HepG2 (cell line): ENCODE data around the gene SLC35F1.

ENCODE experiments used
- ARID3A ChIP-seq: IDR thresholded peaks from 2 replicates; pipeline ENCODE4 v1.6.1; 2012; ENCODE audit warnings: low read depth, low read length, improper control_type of control experiment
- EZH2 ChIP-seq: conservative IDR thresholded peaks from 2 replicates; pipeline ENCODE4 v1.6.1; 2012; ENCODE audit warnings: mild to moderate bottlenecking, low read depth, low read length, moderate library complexity
- GABPB1 ChIP-seq: IDR thresholded peaks from 2 replicates; pipeline ENCODE4 v1.6.1; 2016; ENCODE audit warnings: mild to moderate bottlenecking, missing genetic modification reagents, moderate library complexity, missing compliant biosample characterization
- NFE2L1 ChIP-seq: sonication (generic); formaldehyde crosslinking; IDR thresholded peaks from 2 replicates; pipeline ENCODE4 v1.4.0; 2020; ENCODE audit warnings: missing genetic modification reagents, mild to moderate bottlenecking, borderline replicate concordance
- SKI ChIP-seq: fragments of 450-650 bp; IDR thresholded peaks from one replicate; pipeline ENCODE4 v1.6.1; 2018; ENCODE audit warnings: mild to moderate bottlenecking; ENCODE audit not compliant: partially characterized antibody
- YY1 ChIP-seq: IDR thresholded peaks from 2 replicates; pipeline ENCODE4 v1.6.1; 2011; ENCODE audit warnings: low read length, low read depth, moderate library complexity, mild to moderate bottlenecking; ENCODE audit not compliant: insufficient read depth, insufficient replicate concordance
- ZNF501 ChIP-seq: sonication (generic); formaldehyde crosslinking; IDR thresholded peaks from 2 replicates; pipeline ENCODE4 v1.5.1; 2020; ENCODE audit warnings: mild to moderate bottlenecking, moderate library complexity, missing genetic modification reagents
- TF ChIP-seq, protein P1 (sequence below): fragments of 450-650 bp; IDR thresholded peaks from 2 replicates; pipeline ENCODE4 v1.6.1; 2017; ENCODE audit warnings: mild to moderate bottlenecking
- TF ChIP-seq, protein P2 (sequence below): sonication (generic); formaldehyde crosslinking; IDR thresholded peaks from 2 replicates; pipeline ENCODE4 v1.5.0; 2020; ENCODE audit warnings: mild to moderate bottlenecking, missing genetic modification reagents, moderate library complexity

- no peak for TF ChIP-seq ARID3A
- TF ChIP-seq EZH2 = no peak
- TF ChIP-seq NFE2L1 (CRISPR knock-in tag) = no peak
- TF ChIP-seq SKI = no peak
- TF ChIP-seq, protein P1, sequence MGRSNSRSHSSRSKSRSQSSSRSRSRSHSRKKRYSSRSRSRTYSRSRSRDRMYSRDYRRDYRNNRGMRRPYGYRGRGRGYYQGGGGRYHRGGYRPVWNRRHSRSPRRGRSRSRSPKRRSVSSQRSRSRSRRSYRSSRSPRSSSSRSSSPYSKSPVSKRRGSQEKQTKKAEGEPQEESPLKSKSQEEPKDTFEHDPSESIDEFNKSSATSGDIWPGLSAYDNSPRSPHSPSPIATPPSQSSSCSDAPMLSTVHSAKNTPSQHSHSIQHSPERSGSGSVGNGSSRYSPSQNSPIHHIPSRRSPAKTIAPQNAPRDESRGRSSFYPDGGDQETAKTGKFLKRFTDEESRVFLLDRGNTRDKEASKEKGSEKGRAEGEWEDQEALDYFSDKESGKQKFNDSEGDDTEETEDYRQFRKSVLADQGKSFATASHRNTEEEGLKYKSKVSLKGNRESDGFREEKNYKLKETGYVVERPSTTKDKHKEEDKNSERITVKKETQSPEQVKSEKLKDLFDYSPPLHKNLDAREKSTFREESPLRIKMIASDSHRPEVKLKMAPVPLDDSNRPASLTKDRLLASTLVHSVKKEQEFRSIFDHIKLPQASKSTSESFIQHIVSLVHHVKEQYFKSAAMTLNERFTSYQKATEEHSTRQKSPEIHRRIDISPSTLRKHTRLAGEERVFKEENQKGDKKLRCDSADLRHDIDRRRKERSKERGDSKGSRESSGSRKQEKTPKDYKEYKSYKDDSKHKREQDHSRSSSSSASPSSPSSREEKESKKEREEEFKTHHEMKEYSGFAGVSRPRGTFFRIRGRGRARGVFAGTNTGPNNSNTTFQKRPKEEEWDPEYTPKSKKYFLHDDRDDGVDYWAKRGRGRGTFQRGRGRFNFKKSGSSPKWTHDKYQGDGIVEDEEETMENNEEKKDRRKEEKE = no peak
- TF ChIP-seq ZNF501 (CRISPR knock-in tag) = no peak
- TF ChIP-seq, protein P2, sequence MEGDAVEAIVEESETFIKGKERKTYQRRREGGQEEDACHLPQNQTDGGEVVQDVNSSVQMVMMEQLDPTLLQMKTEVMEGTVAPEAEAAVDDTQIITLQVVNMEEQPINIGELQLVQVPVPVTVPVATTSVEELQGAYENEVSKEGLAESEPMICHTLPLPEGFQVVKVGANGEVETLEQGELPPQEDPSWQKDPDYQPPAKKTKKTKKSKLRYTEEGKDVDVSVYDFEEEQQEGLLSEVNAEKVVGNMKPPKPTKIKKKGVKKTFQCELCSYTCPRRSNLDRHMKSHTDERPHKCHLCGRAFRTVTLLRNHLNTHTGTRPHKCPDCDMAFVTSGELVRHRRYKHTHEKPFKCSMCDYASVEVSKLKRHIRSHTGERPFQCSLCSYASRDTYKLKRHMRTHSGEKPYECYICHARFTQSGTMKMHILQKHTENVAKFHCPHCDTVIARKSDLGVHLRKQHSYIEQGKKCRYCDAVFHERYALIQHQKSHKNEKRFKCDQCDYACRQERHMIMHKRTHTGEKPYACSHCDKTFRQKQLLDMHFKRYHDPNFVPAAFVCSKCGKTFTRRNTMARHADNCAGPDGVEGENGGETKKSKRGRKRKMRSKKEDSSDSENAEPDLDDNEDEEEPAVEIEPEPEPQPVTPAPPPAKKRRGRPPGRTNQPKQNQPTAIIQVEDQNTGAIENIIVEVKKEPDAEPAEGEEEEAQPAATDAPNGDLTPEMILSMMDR (CRISPR knock-in tag) = no peak
- no peak for TF ChIP-seq YY1
- TF ChIP-seq GABPB1 (CRISPR knock-in tag) = no peak
Measured at GRCh38 chr6:118179048-118179447, 272.0 kb downstream of the SLC35F1 start.
